Bronchial epithelial cell (primary cell): ENCODE results near the gene DMBT1. TPM values are rescaled to one million over a fixed set of nuclear protein-coding genes. Genes with fewer than 3 reads are reported as not detected.

Source experiments
- DNase-seq: peaks from one replicate; pipeline ENCODE4 v3.0.0-alpha.2; 2010; ENCODE audit warnings: low read depth
- FAIRE-seq: peaks from 2 replicates; lab custom pipeline; 2011; peaks lifted over from hg19 to GRCh38; lab: Jason Lieb, UNC
- H3K27me3 ChIP-seq: 2 replicates; pipeline ENCODE4 v1.5.1; 2011; ENCODE audit warnings: low read length; ENCODE audit not compliant: control insufficient read depth, insufficient read depth
- H3K36me3 ChIP-seq: 2 replicates; pipeline ENCODE4 v1.5.1; 2011; ENCODE audit warnings: low read length; ENCODE audit not compliant: control insufficient read depth, insufficient read depth
- H3K4me3 ChIP-seq: 2 replicates; pipeline ENCODE4 v1.5.1; 2011; ENCODE audit warnings: mild to moderate bottlenecking, low read depth, low read length, control low read depth
- total RNA-seq: library from RNA; depleted of rRNA; stranded (reverse); fragments of >200 nt; gene quantifications from 2 replicates; pipeline ENCODE4 v1.2.1, GENCODE V29; 2014
- TF ChIP-seq, protein P1 (sequence below): IDR thresholded peaks from 2 replicates; pipeline ENCODE4 v1.5.1; 2011; ENCODE audit warnings: mild to moderate bottlenecking, moderate library complexity, low read length, control low read depth, inconsistent platforms; ENCODE audit not compliant: insufficient read depth, severe bottlenecking

The DMBT1 gene
- total RNA-seq, 1 donor from 2014 or later: not detected

DNA sequence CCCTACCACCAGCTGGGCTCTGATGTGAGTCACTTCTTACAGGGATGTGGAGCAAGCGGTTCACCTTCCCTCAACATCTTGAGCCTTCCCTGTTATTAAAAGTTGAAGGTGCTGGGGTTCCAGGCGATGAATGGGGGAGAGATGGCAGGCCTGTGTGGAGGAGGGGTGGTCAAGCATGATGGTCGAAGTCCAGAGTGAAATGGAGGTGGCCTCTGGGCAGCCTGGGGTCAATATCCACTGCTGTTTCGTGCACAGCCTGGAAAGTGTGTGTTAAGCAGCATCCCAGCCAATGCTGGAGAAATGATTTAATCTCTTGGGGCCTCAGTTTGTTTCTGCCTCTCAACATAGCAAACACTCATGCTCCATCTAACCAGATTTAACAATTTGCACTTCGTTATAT is 33.7 kb upstream of the DMBT1 start:
- FAIRE-seq (no peak), DNase-seq (no peak)
- H3K27me3 ChIP-seq: peaks cover 2% of the 10 kb centered on the region
- H3K36me3 ChIP-seq: no peaks in the 10 kb centered on the region
- no peak overlapping the region for H3K4me3 ChIP-seq
- TF ChIP-seq, protein P1, sequence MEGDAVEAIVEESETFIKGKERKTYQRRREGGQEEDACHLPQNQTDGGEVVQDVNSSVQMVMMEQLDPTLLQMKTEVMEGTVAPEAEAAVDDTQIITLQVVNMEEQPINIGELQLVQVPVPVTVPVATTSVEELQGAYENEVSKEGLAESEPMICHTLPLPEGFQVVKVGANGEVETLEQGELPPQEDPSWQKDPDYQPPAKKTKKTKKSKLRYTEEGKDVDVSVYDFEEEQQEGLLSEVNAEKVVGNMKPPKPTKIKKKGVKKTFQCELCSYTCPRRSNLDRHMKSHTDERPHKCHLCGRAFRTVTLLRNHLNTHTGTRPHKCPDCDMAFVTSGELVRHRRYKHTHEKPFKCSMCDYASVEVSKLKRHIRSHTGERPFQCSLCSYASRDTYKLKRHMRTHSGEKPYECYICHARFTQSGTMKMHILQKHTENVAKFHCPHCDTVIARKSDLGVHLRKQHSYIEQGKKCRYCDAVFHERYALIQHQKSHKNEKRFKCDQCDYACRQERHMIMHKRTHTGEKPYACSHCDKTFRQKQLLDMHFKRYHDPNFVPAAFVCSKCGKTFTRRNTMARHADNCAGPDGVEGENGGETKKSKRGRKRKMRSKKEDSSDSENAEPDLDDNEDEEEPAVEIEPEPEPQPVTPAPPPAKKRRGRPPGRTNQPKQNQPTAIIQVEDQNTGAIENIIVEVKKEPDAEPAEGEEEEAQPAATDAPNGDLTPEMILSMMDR: no peak

DNA sequence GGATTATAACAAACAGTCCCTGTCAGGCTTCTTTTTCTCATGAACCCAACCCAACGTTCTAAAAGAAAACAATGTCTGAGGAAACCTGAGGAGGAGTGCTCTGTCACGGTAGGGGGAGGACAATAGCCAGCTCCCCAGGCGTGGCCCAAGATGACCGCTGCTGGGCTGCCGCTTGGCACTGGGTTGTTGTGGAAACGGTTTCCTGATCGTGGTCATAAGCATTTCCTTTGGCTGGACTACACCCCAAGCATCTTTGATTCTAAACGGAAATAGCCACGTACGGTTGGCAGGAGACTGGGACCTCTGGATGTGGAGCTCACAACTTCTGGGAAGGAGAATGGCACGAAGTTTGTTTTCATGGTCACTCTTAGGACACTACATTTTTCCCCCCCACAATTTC is 30.4 kb upstream of the DMBT1 start:
- FAIRE-seq: no peak
- Histone ChIP-seq H3K4me3 (no peak overlapping the region), H3K36me3 (no peaks in the 10 kb centered on the region), H3K27me3 (peaks cover 4% of the 10 kb centered on the region)
- no peak for DNase-seq
- TF ChIP-seq, protein P1: no peak

DNA sequence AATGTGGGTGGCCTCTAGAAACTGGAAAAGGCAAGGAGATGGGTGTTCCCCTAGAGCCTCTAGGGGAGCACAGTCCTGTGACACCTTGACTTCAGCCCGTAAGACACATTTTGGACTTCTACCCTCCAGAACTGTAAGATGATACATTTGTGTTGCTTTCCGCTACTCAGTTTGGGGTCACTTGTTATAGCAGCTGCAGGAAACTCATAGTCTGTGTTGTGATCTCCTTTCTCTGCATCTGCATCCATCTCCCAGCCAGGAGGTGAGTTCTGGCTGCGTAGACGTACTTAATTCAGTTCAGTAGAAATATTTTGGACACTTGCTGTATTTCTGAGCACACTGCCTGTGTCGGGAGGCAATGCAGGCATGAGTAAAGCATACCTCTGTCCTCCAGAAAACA is 29.3 kb upstream of the DMBT1 start:
- Histone ChIP-seq H3K36me3 (no peaks in the 10 kb centered on the region), H3K27me3 (peaks cover 4% of the 10 kb centered on the region), H3K4me3 (no peak overlapping the region)
- TF ChIP-seq, protein P1: no peak
- FAIRE-seq: no peak
- no peak for DNase-seq

DNA sequence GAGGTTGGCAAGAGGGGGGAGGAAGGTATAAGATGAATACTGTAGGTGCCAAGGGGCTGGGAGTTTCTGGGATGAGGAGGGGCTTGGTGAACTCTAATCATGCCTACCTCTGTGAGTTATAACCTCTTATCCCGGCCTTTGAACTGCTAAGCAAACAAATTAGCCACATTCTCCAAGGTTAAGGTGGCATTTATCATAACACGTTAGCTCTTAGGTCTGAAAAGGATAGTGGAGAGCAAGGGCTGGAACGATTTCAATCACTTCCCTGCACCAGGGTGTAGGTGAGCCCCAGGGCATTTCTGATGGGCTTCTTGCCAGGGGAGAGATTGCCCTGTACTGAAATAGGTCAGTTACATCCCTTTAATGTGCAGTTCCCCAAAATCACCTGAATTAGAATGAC is 28.6 kb upstream of the DMBT1 start:
- Histone ChIP-seq H3K27me3 (peaks cover 4% of the 10 kb centered on the region), H3K4me3 (no peak overlapping the region), H3K36me3 (no peaks in the 10 kb centered on the region)
- TF ChIP-seq, protein P1: no peak
- DNase-seq: peak; percentile 17
- no peak for FAIRE-seq

DNA sequence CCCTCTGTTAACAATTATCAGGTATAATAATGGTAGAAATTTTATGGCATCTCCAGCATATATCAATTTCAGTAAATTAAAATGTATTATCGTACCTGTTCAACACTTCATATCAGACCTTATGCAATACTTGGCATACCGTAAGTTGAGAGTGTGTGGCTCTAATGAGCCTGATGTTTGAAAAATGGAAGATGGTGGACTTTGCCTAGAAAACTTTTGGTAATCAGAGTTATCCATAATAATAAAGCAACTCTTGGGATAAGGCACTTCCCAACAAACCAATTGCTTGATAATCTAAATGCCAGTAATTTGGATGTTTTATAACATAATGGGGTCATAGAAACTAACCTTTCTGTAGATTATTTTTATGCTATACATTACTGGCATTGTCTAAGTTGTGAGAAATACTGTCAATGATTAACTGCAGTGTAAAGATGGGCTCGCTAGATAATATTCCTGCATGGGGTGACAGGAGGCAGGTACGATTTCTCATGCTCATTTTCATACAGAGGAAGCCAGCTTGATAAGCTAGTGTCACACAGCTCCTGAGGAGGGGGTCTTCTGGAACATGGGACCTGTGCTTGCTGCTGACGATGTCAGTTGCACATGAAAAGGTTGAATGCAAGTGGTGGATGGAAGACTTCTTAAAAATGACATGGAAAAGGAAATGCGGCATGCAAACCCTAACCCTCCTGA is 27.8 kb upstream of the DMBT1 start:
- H3K27me3 ChIP-seq: peaks cover 4% of the 10 kb centered on the region
- no peaks in the 10 kb centered on the region for H3K36me3 ChIP-seq
- DNase-seq (no peak), FAIRE-seq (no peak)
- H3K4me3 ChIP-seq: no peak overlapping the region
- TF ChIP-seq, protein P1: no peak

DNA sequence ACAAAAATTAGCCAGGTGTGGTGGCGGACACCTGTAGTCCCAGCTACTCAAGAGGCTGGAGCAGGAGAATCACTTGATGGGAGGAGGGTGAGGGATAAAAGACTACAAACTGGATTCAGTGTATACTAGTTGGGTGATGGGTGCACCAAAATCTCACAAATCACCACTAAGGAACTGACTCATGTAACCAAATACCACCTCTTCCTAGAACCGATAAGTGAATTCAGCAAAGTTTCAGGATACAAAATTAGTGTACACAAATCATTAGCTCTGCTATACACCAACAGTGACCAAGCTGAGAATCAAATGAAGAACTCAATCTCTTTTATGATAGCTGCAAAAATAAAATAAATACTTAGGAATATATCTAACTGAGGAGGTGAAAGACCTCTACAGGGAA is 23.0 kb upstream of the DMBT1 start:
- H3K4me3 ChIP-seq: no peak overlapping the region
- no peaks in the 10 kb centered on the region for H3K36me3 ChIP-seq
- no peak for DNase-seq
- TF ChIP-seq, protein P1: no peak
- H3K27me3 ChIP-seq: peaks cover 8% of the 10 kb centered on the region
- FAIRE-seq: no peak
